ENCODE results near the gene ETV6.

The ETV6 gene

GRCh38 chr12:11836282-11837151, 187.0 kb downstream of the ETV6 start:
- no peak for DNase-seq

- DNase-seq, result peak; percentile 44
Observed at GRCh38 chr12:11837216-11837934, 187.9 kb downstream of the ETV6 start.

GRCh38 chr12:11838403-11838802, 188.9 kb downstream of the ETV6 start:
- no peak for DNase-seq

DNA sequence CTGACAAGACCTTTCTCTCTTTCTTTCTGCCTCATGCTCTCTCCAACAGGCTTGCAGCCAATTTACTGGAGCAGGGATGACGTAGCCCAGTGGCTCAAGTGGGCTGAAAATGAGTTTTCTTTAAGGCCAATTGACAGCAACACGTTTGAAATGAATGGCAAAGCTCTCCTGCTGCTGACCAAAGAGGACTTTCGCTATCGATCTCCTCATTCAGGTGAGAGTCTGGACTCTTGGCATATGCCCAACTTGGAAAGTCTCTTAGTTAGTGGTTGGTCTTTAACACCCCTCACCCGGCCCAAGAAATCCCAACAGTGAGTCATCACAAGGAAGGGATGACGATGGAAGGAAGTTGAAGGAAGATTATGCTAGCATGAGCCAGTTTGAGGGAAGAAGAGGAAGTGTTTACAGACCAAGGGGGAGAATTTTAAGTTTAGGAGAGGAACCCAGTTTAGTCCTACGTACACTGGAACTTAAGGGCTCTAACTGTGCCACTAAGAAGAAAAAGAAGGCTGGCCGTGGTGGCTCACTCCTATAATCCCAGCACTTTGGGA, 189.7 kb downstream of the ETV6 start:
- peak; percentile 96 for DNase-seq

DNA sequence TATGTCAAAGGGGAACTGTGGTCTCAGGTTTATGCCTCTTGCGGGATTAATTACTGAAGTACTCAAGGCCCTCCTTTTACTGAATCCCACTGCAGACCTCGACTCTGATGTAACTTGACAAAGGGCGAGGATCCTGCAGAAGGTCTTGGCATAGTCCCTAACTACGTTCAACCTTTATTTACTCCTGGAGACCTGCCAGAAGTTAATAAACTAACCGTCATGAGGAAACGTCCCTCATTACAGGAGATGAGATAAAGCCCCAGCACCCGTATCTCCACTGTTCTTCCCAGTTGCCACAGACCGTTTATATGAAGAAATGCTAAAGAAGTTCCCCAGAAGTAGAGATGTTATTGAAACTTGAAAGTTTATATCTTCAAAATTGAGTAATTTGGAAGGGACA, 190.9 kb downstream of the ETV6 start:
- peak; percentile 81 for DNase-seq

- no peak for DNase-seq
Observed at GRCh38 chr12:11846488-11846887, 197.0 kb downstream of the ETV6 start.

DNA sequence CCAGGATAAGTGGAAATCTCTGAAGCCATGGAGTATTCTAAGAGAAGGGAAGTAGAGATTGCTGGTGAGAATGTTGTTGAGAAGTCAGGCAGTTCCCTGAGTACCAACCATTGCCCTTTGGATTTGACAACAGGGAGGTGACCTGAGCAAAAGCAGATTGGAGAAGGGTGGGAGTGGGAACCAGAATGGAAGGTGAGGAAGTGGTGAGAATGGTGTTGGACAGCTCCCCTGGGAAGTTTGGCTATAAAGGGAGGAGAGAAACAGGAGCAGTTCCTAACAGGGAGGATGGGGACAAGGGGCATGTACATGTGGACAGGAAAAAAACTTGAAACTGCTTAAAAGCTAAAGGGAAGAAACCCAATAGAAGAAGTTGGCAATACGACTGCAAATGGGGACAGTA, 198.1 kb downstream of the ETV6 start:
- no peak for DNase-seq

DNA sequence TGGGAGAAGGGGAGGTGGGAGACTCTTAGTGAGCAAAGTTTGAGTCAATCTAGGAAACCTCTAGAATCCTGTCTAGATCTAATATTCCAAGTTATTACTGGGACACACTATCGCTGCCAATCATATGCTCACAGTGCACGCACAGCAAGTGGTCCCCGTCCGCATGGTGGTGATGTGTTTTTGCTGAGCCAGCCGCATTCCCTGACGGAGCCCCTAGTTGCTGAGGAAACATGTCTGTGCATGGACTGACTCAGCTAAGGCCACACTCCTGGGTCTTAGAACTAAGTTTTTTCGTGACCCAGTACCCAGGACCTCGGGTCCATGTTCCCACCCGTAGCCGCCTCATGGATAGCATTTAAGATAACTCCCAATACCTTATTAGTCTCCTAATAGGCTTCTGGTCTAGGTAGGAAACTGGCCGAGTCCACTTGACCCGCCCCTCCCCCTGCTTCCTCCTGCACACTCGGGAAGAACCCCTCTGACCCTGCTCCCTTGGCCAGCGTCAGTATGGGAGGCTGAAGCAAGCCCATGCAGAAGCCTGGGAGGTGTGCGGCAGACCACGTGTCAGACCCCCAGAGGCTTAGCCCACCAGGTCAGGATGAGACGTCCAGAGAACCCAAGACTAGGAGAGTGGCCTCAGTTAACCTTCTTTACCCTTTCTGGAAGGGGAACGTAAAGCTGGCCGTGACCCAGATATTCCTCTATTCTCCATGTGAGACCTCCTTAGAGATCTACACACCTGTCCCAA, 200.5 kb downstream of the ETV6 start:
- DNase-seq, result no peak

GRCh38 chr12:11853126-11853525, 203.7 kb downstream of the ETV6 start:
- DNase-seq, result peak; percentile 95

GRCh38 chr12:11854011-11854499, 204.6 kb downstream of the ETV6 start:
- DNase-seq, result no peak

GRCh38 chr12:11855983-11856374, 206.5 kb downstream of the ETV6 start:
- peak; percentile 93 for DNase-seq

- peak; percentile 64 for DNase-seq
Observed at GRCh38 chr12:11856971-11857370, 207.5 kb downstream of the ETV6 start.

DNA sequence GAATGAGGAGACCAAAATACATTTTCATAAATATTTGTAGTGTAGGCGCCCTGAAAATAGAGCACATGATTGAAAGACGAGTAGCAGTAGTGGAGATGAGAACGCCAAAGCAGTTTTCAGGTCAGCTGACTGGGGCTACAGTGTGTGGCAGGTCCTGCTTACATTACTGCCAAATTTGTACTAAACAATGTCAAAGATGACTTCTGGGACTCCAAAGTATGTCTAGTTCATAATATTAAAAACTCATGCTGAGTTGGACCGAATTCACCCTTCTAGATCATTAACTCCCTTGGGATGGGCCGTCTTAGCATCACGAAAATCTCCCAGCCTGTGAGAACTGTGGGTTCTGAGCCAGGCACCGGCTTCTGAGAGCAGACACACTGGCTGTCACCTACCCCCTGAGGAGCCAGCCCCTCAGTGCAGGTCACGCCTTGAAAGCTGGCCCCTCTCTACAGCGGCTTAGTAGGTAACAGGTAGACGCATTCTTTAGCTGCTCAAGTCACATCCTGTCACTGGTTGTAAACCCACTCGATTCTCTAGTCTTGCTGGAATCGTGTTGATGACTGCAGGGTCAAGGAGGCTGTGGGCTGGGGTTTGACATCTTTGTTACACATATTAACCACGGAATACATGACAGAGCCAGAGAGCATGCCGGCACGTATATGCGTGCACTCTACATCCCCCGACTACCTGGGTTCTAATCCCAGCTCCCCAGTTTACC, 210.4 kb downstream of the ETV6 start:
- DNase-seq, result no peak

DNA sequence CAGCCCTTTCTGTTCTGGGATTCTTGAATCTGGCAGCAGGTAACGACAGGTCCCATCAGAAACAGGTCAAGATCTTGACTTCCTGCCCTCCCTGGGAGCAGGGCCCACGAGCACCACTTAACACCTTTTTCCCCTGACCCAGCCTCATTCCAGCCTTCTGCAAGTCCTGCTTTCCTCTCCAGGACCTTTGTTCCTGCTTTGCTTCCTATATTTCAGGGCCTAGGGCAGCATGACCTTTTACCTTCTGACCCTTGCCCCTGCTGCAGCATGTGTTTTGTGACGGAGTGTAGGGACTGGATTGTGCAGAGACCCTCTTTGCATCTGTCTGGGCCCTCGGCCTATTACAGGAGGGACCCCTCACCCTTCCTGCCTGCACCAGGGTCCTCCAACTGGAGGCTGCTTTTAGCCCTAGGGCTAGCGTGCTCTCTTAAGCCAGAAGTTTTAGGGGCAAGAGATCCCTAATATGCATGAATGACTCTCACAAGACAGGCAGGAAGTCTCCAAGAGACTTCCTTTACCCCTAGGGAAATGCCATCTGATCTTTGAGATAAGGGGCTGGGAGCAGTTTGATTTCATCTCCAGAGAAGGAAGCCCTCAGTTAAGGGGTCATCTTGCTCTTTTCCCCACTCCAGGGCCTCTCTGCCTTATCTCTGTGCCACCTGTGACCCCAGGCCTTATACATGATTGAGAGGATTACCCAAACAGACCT, 211.8 kb downstream of the ETV6 start:
- no peak for DNase-seq

DNA sequence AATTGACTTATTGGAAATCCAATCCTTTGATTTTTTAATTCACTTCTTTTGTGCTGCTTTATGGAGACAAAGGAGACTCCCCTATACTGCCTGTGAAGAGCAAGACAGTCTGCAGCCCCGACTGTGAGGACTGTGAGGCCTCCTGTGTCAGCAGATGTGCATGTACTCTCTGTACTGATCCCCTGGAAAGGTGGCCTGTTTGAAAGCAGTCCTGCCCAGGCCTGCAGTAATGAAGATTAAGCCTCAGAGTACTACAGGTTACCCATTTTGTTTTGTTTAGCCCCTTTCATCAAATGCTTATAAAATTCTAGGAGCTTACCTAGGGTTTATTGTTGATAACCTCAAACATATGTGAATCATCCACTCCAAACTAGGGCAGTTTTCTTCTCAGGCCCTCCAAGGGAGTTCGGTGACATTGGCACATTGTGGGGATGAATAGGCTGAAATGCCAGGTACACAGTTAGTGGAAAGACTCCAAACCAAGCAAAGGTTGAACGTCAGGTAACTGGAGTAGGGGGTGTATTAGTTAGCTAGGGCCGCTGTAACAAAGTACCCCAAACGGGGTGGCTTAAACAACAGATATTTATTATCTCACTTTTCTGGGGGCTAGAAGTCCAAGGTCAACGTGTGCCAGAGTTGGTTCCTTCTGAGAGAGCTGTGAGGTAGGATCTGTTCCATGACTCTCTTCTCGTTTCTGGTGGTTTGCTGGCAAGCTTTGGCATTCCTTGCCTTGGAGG, 212.6 kb downstream of the ETV6 start:
- DNase-seq, result no peak

GRCh38 chr12:11862798-11863197, 213.3 kb downstream of the ETV6 start:
- no peak for DNase-seq

GRCh38 chr12:11863478-11863906, 214.0 kb downstream of the ETV6 start:
- DNase-seq, result no peak

DNA sequence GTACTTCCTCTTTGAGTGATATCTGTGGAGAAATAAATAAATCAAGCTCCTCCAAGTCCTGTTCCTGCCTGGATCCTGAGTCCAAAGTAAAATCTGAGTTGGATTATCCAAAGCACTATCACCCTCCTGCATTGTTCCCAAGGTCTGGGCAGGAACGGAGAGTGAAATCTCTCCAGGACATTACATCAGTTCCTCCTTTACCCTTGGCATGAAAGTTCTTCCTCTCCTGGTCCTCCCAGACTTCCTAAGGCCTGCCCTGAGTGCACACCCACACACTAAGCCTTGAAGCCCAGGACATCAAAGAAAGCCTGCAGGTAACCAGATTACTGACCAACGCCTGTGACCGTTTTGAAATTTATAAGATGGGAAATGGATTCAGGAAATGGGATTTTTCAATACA, 214.5 kb downstream of the ETV6 start:
- DNase-seq, result no peak

- no peak for DNase-seq
Observed at GRCh38 chr12:11865824-11866223, 216.3 kb downstream of the ETV6 start.

- DNase-seq, result no peak
Observed at GRCh38 chr12:11868027-11868426, 218.6 kb downstream of the ETV6 start.

GRCh38 chr12:11869406-11869805, 219.9 kb downstream of the ETV6 start:
- no peak for DNase-seq
